Stomach smooth muscle (tissue), 2 donors: ENCODE results near the gene DNAH9.

Experiments
- H3K27ac ChIP-seq: one replicate; pipeline ENCODE4 v1.7.0; 2013; ENCODE audit warnings: mild to moderate bottlenecking, low read length, inconsistent platforms
- H3K27me3 ChIP-seq, 2 donors: one replicate each; pipeline ENCODE4 v1.7.0; 2013; ENCODE audit warnings: low read length in 2 of 2; ENCODE audit not compliant: insufficient read depth in 2 of 2, control insufficient read depth in 1 of 2
- H3K36me3 ChIP-seq, 2 donors: one replicate each; pipeline ENCODE4 v1.7.0; 2013; ENCODE audit warnings: low read length in 2 of 2; ENCODE audit not compliant: control insufficient read depth in 2 of 2, insufficient read depth in 2 of 2
- H3K4me1 ChIP-seq: one replicate; pipeline ENCODE4 v1.7.0; 2013; ENCODE audit warnings: low read length; ENCODE audit not compliant: control insufficient read depth, insufficient read depth
- H3K4me3 ChIP-seq, 2 donors: one replicate each; pipeline ENCODE4 v1.7.0; 2013; ENCODE audit warnings: low read length in 2 of 2
- H3K9ac ChIP-seq, 2 donors: one replicate each; pipeline ENCODE4 v1.7.0; 2013; ENCODE audit warnings: low read length in 2 of 2, mild to moderate bottlenecking in 1 of 2
- H3K9me3 ChIP-seq, 2 donors: one replicate each; pipeline ENCODE4 v1.7.0; 2013; ENCODE audit warnings: low read length in 2 of 2; ENCODE audit not compliant: control insufficient read depth in 2 of 2
- donor health status: healthy.
- donor health status: Pancreatic carcinoma.

DNAH9 gene

GRCh38 chr17:11880714-11881113, 282.4 kb downstream of the DNAH9 start:
- Histone ChIP-seq H3K36me3 (no peaks in the 10 kb centered on the region), H3K27ac (no peak overlapping the region), H3K4me1 (no peaks in the 10 kb centered on the region), H3K9me3 (no peaks in the 10 kb centered on the region), H3K9ac (no peak overlapping the region), H3K4me3 (no peak overlapping the region), H3K27me3 (no peaks in the 10 kb centered on the region)

DNA sequence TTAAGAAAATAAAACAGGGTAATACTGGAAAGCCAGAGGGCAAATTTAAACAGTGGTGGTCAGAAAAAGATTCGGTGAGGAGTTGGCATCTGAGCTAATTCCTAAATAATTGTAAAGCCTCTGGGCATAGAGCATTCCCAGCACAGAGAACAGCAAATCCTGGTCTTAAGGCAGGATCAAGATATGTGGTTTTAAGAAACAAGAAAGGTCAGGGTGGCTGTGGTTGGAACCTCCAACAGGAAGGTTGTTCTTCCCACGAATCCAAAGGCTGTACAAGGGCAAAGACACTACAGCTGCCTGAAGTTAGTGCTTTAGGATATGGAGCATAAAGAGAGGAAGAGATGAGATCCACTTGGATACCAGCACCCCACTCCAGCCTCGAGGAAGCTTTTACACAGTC, 284.4 kb downstream of the DNAH9 start:
- H3K27ac ChIP-seq = no peak overlapping the region
- no peak overlapping the region for H3K4me3 ChIP-seq
- no peaks in the 10 kb centered on the region for H3K9me3 ChIP-seq
- H3K27me3 ChIP-seq = no peaks in the 10 kb centered on the region
- H3K4me1 ChIP-seq = no peaks in the 10 kb centered on the region
- H3K36me3 ChIP-seq = no peaks in the 10 kb centered on the region
- H3K9ac ChIP-seq = no peak overlapping the region

DNA sequence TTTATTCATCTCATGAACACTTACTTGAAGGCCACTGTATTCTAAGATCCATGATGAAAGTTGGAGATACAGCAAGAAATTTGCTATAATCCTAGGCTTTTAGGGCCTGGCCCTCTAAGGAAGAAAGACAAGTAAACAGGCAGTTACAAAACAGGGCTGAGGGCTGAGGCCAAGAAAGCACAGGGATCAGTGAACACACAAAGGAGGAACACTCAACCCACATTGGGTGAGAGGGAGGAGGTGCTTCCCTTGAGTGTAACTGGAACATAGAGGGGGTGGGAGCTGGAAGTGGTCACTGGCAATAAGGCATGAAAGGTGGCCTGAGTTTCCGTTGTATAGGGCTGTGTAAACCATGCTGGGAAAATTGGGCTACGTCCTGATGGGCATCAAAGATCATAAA, 286.8 kb downstream of the DNAH9 start:
- Histone ChIP-seq H3K27me3 (no peaks in the 10 kb centered on the region), H3K27ac (no peak overlapping the region), H3K4me1 (no peaks in the 10 kb centered on the region), H3K4me3 (no peak overlapping the region), H3K9me3 (no peaks in the 10 kb centered on the region), H3K36me3 (no peaks in the 10 kb centered on the region), H3K9ac (no peak overlapping the region)

GRCh38 chr17:11889266-11889665, 291.0 kb downstream of the DNAH9 start:
- H3K4me3 ChIP-seq = no peak overlapping the region
- H3K36me3 ChIP-seq = no peaks in the 10 kb centered on the region
- no peaks in the 10 kb centered on the region for H3K9me3 ChIP-seq
- no peaks in the 10 kb centered on the region for H3K27me3 ChIP-seq
- no peak overlapping the region for H3K9ac ChIP-seq
- H3K27ac ChIP-seq = no peak overlapping the region
- H3K4me1 ChIP-seq = no peaks in the 10 kb centered on the region

- Histone ChIP-seq H3K36me3 (no peaks in the 10 kb centered on the region), H3K27me3 (no peaks in the 10 kb centered on the region), H3K4me3 (no peak overlapping the region), H3K9me3 (no peaks in the 10 kb centered on the region), H3K4me1 (no peaks in the 10 kb centered on the region), H3K9ac (no peak overlapping the region), H3K27ac (no peak overlapping the region)
These were observed 295.6 kb downstream of the DNAH9 start for GRCh38 chr17:11893862-11894261.

DNA sequence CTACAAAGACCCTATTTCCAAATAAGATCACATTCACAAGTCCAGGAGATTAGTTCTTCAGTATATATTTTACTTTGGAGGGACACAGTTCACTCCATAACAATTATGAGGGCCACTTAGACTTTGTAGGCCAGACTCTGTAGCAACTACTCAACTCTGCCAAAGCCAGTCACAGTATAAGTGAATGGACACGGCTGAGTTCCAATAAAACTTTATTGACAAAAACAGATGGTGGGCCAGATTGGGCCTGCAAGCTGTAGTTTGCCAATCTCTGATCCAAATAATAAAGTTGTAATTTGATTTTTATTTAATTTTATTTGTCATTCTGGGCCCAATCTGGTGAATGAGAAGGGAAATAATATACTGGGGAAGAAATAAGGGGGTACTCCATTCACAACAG, 297.9 kb downstream of the DNAH9 start:
- Histone ChIP-seq H3K36me3 (no peaks in the 10 kb centered on the region), H3K27me3 (no peaks in the 10 kb centered on the region), H3K4me1 (no peaks in the 10 kb centered on the region), H3K27ac (no peak overlapping the region), H3K4me3 (no peak overlapping the region), H3K9ac (no peak overlapping the region), H3K9me3 (no peaks in the 10 kb centered on the region)

- Histone ChIP-seq H3K27ac (no peak overlapping the region), H3K9me3 (no peaks in the 10 kb centered on the region), H3K9ac (no peak overlapping the region), H3K27me3 (no peaks in the 10 kb centered on the region), H3K4me1 (no peaks in the 10 kb centered on the region), H3K36me3 (no peaks in the 10 kb centered on the region), H3K4me3 (no peak overlapping the region)
These were observed 300.4 kb downstream of the DNAH9 start for GRCh38 chr17:11898526-11899235.

DNA sequence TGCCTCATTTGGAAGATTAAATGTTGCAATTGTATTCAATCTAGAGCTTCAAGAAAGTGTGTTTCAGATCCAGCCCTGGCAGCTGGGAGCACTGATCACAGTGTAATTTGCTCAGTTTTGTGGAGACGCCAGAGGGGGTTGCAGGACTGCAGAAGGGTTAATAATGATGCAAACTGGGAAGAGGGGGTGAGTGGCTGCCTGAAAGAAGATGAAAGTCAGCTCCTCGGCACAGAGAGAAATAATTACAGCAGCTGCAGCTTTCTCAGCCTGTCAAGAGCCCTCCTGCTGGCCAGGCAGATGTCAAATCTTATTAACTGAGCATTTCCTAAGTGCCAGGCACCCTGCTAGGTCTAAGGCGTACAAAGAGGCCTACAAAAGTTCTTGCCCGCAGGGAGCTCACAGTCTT, 301.3 kb downstream of the DNAH9 start:
- Histone ChIP-seq H3K4me1 (no peaks in the 10 kb centered on the region), H3K9ac (no peak overlapping the region), H3K36me3 (no peaks in the 10 kb centered on the region), H3K27ac (no peak overlapping the region), H3K4me3 (no peak overlapping the region), H3K27me3 (no peaks in the 10 kb centered on the region), H3K9me3 (no peaks in the 10 kb centered on the region)

DNA sequence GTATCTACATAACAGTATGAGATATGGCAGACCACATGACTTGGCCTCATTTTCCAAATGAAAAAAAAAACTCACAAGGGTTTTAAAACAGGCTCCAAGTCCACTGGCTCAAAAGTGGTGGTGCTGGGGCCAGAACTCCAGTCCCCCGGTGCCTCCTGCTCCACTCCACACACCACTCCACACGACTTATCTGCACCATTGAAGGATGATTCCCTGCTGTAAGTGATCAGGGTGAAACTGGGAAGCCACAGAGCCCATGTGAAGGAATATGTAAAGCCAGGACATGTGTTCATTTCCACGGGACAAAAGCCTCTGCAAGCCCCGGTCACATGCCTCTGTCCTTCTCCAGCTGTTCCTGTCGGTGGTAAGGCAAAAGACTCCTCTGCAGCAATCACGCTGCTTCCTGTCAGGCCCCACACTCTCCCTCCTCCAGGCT, 301.8 kb downstream of the DNAH9 start:
- Histone ChIP-seq H3K4me1 (no peaks in the 10 kb centered on the region), H3K9ac (no peak overlapping the region), H3K36me3 (no peaks in the 10 kb centered on the region), H3K4me3 (no peak overlapping the region), H3K27ac (no peak overlapping the region), H3K27me3 (no peaks in the 10 kb centered on the region), H3K9me3 (no peaks in the 10 kb centered on the region)

DNA sequence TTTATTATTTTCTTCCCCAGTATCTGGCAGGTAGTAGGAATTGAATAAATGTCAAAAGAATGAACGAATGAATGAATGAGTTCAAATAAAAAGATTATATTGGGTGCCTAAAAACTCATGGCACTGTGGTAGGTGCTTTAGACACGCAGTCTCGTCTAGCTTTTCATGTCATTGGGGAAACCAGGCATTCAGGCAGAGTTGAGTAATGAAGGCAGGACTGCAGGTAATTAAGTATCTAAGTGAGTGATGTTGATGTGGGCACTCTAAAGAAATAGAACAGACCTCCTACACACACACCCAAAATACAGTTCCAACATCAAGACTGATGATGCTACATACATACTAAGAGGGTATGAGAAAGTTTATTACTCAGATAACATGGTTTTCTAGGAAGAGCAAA, 302.4 kb downstream of the DNAH9 start:
- Histone ChIP-seq H3K36me3 (no peaks in the 10 kb centered on the region), H3K9ac (no peak overlapping the region), H3K27ac (no peak overlapping the region), H3K27me3 (no peaks in the 10 kb centered on the region), H3K4me3 (no peak overlapping the region), H3K4me1 (no peaks in the 10 kb centered on the region), H3K9me3 (no peaks in the 10 kb centered on the region)

DNA sequence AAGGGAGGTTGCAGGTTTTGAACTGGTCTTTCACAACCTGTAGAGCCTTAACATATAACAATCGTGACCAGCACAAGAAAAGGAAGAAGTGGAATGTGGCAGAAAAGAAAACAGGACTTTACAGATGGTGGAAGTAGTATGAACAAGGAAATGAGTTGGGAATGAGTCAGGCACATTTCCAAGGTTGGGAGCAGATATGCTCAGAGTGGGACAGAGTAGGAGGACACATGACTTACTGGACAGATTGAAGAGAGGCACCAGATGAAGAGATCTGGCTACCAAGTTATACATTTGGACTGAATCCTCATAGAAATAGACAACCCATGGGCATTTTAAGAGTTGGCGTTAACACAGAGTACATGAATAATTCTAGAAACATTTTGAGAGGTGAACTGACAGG, 303.7 kb downstream of the DNAH9 start:
- Histone ChIP-seq H3K36me3 (no peaks in the 10 kb centered on the region), H3K4me1 (no peaks in the 10 kb centered on the region), H3K9me3 (no peaks in the 10 kb centered on the region), H3K27me3 (no peaks in the 10 kb centered on the region), H3K27ac (no peak overlapping the region), H3K9ac (no peak overlapping the region), H3K4me3 (no peak overlapping the region)
